Measurements from ENCODE around the gene CA10.

CA10 gene

GRCh38 chr17:51770027-51770759, 388.3 kb downstream of the CA10 start:
- Histone ChIP-seq H3K27ac (replicated peaks; ENCODE audit: low read length) (no peak overlapping the region), H3K36me3 (replicated peaks in 1 of 2; ENCODE audit: control insufficient read depth in 2 of 2, insufficient read depth in 2 of 2, low read length in 2 of 2) (no peaks in the 10 kb centered on the region), H3K14ac (ENCODE audit: low read length) (no peak overlapping the region), H3K4me3 (ENCODE audit: low read length in 2 of 2) (no peak overlapping the region), H2BK5ac (ENCODE audit: low read length) (no peak overlapping the region), H2BK120ac (ENCODE audit: low read depth, low read length) (no peak overlapping the region), H3K4ac (ENCODE audit: low read length) (no peak overlapping the region), H2AK5ac (ENCODE audit: low read depth, low read length) (no peak overlapping the region), H2BK15ac (ENCODE audit: low read length) (no peak overlapping the region), H3K9me3 (replicated peaks in 1 of 2; ENCODE audit: control insufficient read depth in 2 of 2, insufficient read depth in 1 of 2, low read depth in 1 of 2, low read length in 2 of 2) (no peaks in the 10 kb centered on the region), H2AFZ (ENCODE audit: low read length) (no peak overlapping the region), H2BK12ac (ENCODE audit: low read length) (no peak overlapping the region), H3K9ac (ENCODE audit: low read depth, low read length, poor library complexity) (no peak overlapping the region), H4K8ac (ENCODE audit: low read depth, low read length) (no peak overlapping the region), H3K23ac (ENCODE audit: low read depth, low read length, poor library complexity) (no peak overlapping the region), H3K4me2 (ENCODE audit: insufficient read depth, low read length, poor library complexity, severe bottlenecking) (no peak overlapping the region), H3K27me3 (ENCODE audit: control insufficient read depth in 3 of 3, insufficient read depth in 3 of 3, low read depth in 1 of 3, low read length in 3 of 3) (no peaks in the 10 kb centered on the region), H3K79me1 (ENCODE audit: low read depth, low read length) (no peaks in the 10 kb centered on the region), H3K18ac (ENCODE audit: low read length) (no peak overlapping the region), H4K91ac (ENCODE audit: low read depth, low read length, poor library complexity) (no peak overlapping the region), H3K4me1 (ENCODE audit: control insufficient read depth in 2 of 2, insufficient read depth in 1 of 2, low read depth in 1 of 2, low read length in 2 of 2) (no peaks in the 10 kb centered on the region)
- no CpG with 5 or more reads among the region's 5 CpGs for WGBS, 2 donors (ENCODE audit: extremely low coverage in 2 of 2, insufficient read length in 2 of 2, insufficient replicate concordance in 1 of 2)
- DNase-seq (ENCODE audit: low spot score), result no peak

- Histone ChIP-seq H2BK5ac (ENCODE audit: low read length) (no peak overlapping the region), H3K4me3 (ENCODE audit: low read length in 2 of 2) (no peak overlapping the region), H2BK120ac (ENCODE audit: low read depth, low read length) (no peak overlapping the region), H3K9ac (ENCODE audit: low read depth, low read length, poor library complexity) (no peak overlapping the region), H4K91ac (ENCODE audit: low read depth, low read length, poor library complexity) (no peak overlapping the region), H3K36me3 (replicated peaks in 1 of 2; ENCODE audit: control insufficient read depth in 2 of 2, insufficient read depth in 2 of 2, low read length in 2 of 2) (no peaks in the 10 kb centered on the region), H4K8ac (ENCODE audit: low read depth, low read length) (no peak overlapping the region), H2AK5ac (ENCODE audit: low read depth, low read length) (no peak overlapping the region), H3K4ac (ENCODE audit: low read length) (no peak overlapping the region), H3K23ac (ENCODE audit: low read depth, low read length, poor library complexity) (no peak overlapping the region), H3K27ac (replicated peaks; ENCODE audit: low read length) (no peak overlapping the region), H3K9me3 (replicated peaks in 1 of 2; ENCODE audit: control insufficient read depth in 2 of 2, insufficient read depth in 1 of 2, low read depth in 1 of 2, low read length in 2 of 2) (no peaks in the 10 kb centered on the region), H2AFZ (ENCODE audit: low read length) (no peak overlapping the region), H3K27me3 (ENCODE audit: control insufficient read depth in 3 of 3, insufficient read depth in 3 of 3, low read depth in 1 of 3, low read length in 3 of 3) (no peaks in the 10 kb centered on the region), H3K14ac (ENCODE audit: low read length) (no peak overlapping the region), H3K18ac (ENCODE audit: low read length) (no peak overlapping the region), H3K4me1 (ENCODE audit: control insufficient read depth in 2 of 2, insufficient read depth in 1 of 2, low read depth in 1 of 2, low read length in 2 of 2) (no peaks in the 10 kb centered on the region), H3K79me1 (ENCODE audit: low read depth, low read length) (no peaks in the 10 kb centered on the region), H2BK15ac (ENCODE audit: low read length) (no peak overlapping the region), H2BK12ac (ENCODE audit: low read length) (no peak overlapping the region), H3K4me2 (ENCODE audit: insufficient read depth, low read length, poor library complexity, severe bottlenecking) (no peak overlapping the region)
- no peak for DNase-seq (ENCODE audit: low spot score)
- no CpG with 5 or more reads among the region's 2 CpGs for WGBS, 2 donors (ENCODE audit: extremely low coverage in 2 of 2, insufficient read length in 2 of 2, insufficient replicate concordance in 1 of 2)
Measured at GRCh38 chr17:51769231-51769630, 389.3 kb downstream of the CA10 start.

- no peak for DNase-seq (ENCODE audit: low spot score)
- no peak overlapping the region for H3K4ac ChIP-seq (ENCODE audit: low read length)
- H3K4me2 ChIP-seq (ENCODE audit: insufficient read depth, low read length, poor library complexity, severe bottlenecking), result no peak overlapping the region
- no peaks in the 10 kb centered on the region for H3K4me1 ChIP-seq (ENCODE audit: control insufficient read depth in 2 of 2, insufficient read depth in 1 of 2, low read depth in 1 of 2, low read length in 2 of 2)
- no peak overlapping the region for H3K9ac ChIP-seq (ENCODE audit: low read depth, low read length, poor library complexity)
- H2BK120ac ChIP-seq (ENCODE audit: low read depth, low read length), result no peak overlapping the region
- no peak overlapping the region for H2BK5ac ChIP-seq (ENCODE audit: low read length)
- H3K18ac ChIP-seq (ENCODE audit: low read length), result no peak overlapping the region
- H3K36me3 ChIP-seq (replicated peaks in 1 of 2; ENCODE audit: control insufficient read depth in 2 of 2, insufficient read depth in 2 of 2, low read length in 2 of 2), result no peaks in the 10 kb centered on the region
- no CpG with 5 or more reads among the region's 2 CpGs for WGBS, 2 donors (ENCODE audit: extremely low coverage in 2 of 2, insufficient read length in 2 of 2, insufficient replicate concordance in 1 of 2)
- no peak overlapping the region for H2BK15ac ChIP-seq (ENCODE audit: low read length)
- H2BK12ac ChIP-seq (ENCODE audit: low read length), result no peak overlapping the region
- H3K4me3 ChIP-seq (ENCODE audit: low read length in 2 of 2), result no peak overlapping the region
- no peak overlapping the region for H2AK5ac ChIP-seq (ENCODE audit: low read depth, low read length)
- H3K23ac ChIP-seq (ENCODE audit: low read depth, low read length, poor library complexity), result no peak overlapping the region
- no peaks in the 10 kb centered on the region for H3K79me1 ChIP-seq (ENCODE audit: low read depth, low read length)
- H4K91ac ChIP-seq (ENCODE audit: low read depth, low read length, poor library complexity), result no peak overlapping the region
- H3K14ac ChIP-seq (ENCODE audit: low read length), result no peak overlapping the region
- no peak overlapping the region for H4K8ac ChIP-seq (ENCODE audit: low read depth, low read length)
- no peak overlapping the region for H2AFZ ChIP-seq (ENCODE audit: low read length)
- H3K27me3 ChIP-seq (ENCODE audit: control insufficient read depth in 3 of 3, insufficient read depth in 3 of 3, low read depth in 1 of 3, low read length in 3 of 3), result no peaks in the 10 kb centered on the region
- no peak overlapping the region for H3K27ac ChIP-seq (replicated peaks; ENCODE audit: low read length)
- no peaks in the 10 kb centered on the region for H3K9me3 ChIP-seq (replicated peaks in 1 of 2; ENCODE audit: control insufficient read depth in 2 of 2, insufficient read depth in 1 of 2, low read depth in 1 of 2, low read length in 2 of 2)
Measured at GRCh38 chr17:51768706-51769105, 389.8 kb downstream of the CA10 start.

GRCh38 chr17:51767287-51767686, 391.2 kb downstream of the CA10 start:
- H3K27me3 ChIP-seq (ENCODE audit: control insufficient read depth in 3 of 3, insufficient read depth in 3 of 3, low read depth in 1 of 3, low read length in 3 of 3), result no peaks in the 10 kb centered on the region
- H2BK15ac ChIP-seq (ENCODE audit: low read length), result no peak overlapping the region
- no peak overlapping the region for H4K91ac ChIP-seq (ENCODE audit: low read depth, low read length, poor library complexity)
- H3K14ac ChIP-seq (ENCODE audit: low read length), result no peak overlapping the region
- H2AK5ac ChIP-seq (ENCODE audit: low read depth, low read length), result no peak overlapping the region
- no peak overlapping the region for H3K4ac ChIP-seq (ENCODE audit: low read length)
- no peak overlapping the region for H3K27ac ChIP-seq (replicated peaks; ENCODE audit: low read length)
- no peak overlapping the region for H2AFZ ChIP-seq (ENCODE audit: low read length)
- H3K4me1 ChIP-seq (ENCODE audit: control insufficient read depth in 2 of 2, insufficient read depth in 1 of 2, low read depth in 1 of 2, low read length in 2 of 2), result no peaks in the 10 kb centered on the region
- no CpG with 5 or more reads among the region's 1 CpG for WGBS, 2 donors (ENCODE audit: extremely low coverage in 2 of 2, insufficient read length in 2 of 2, insufficient replicate concordance in 1 of 2)
- no peaks in the 10 kb centered on the region for H3K79me1 ChIP-seq (ENCODE audit: low read depth, low read length)
- H3K23ac ChIP-seq (ENCODE audit: low read depth, low read length, poor library complexity), result no peak overlapping the region
- H3K4me3 ChIP-seq (ENCODE audit: low read length in 2 of 2), result no peak overlapping the region
- H3K18ac ChIP-seq (ENCODE audit: low read length), result no peak overlapping the region
- H2BK120ac ChIP-seq (ENCODE audit: low read depth, low read length), result no peak overlapping the region
- DNase-seq (ENCODE audit: low spot score), result no peak
- H3K9ac ChIP-seq (ENCODE audit: low read depth, low read length, poor library complexity), result no peak overlapping the region
- no peak overlapping the region for H4K8ac ChIP-seq (ENCODE audit: low read depth, low read length)
- no peak overlapping the region for H3K4me2 ChIP-seq (ENCODE audit: insufficient read depth, low read length, poor library complexity, severe bottlenecking)
- no peak overlapping the region for H2BK5ac ChIP-seq (ENCODE audit: low read length)
- no peak overlapping the region for H2BK12ac ChIP-seq (ENCODE audit: low read length)
- H3K9me3 ChIP-seq (replicated peaks in 1 of 2; ENCODE audit: control insufficient read depth in 2 of 2, insufficient read depth in 1 of 2, low read depth in 1 of 2, low read length in 2 of 2), result no peaks in the 10 kb centered on the region
- H3K36me3 ChIP-seq (replicated peaks in 1 of 2; ENCODE audit: control insufficient read depth in 2 of 2, insufficient read depth in 2 of 2, low read length in 2 of 2), result no peaks in the 10 kb centered on the region
